Stimulated activated CD8-positive, alpha-beta memory T cell treated with anti-CD3 and anti-CD28 coated beads, Interleukin-4, amount 100 ng/mL, for 1 hour (primary cell): ENCODE results near the gene AEBP1.

Experiments used
- DNase-seq, 2 donors: peaks; one replicate each; pipeline ENCODE4 v3.0.0-alpha.2; 2020; ENCODE audit warnings: low read depth in 2 of 2, low spot score in 1 of 2

Gene AEBP1

DNA sequence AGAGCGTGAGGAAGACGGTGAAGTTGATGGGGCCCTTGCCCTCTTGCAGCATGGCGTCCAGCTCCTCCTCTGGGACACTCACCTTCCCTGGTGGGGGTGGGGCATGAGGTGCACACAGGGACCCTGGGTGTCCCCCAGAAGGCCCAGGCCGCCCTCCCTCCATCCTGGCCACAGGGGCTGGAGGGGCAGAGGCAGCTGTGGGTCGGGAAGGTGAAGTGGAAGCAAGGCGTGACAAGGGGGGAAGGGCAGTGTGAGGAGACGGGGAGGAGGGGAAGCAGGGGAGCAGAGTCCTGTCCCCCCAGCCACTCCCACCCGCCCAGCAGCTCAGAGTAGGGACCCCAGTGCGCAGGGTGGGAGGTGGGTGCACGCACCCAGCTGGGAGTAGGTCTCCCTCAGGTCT, 36.2 kb downstream of the AEBP1 start:
- no peak for DNase-seq

DNA sequence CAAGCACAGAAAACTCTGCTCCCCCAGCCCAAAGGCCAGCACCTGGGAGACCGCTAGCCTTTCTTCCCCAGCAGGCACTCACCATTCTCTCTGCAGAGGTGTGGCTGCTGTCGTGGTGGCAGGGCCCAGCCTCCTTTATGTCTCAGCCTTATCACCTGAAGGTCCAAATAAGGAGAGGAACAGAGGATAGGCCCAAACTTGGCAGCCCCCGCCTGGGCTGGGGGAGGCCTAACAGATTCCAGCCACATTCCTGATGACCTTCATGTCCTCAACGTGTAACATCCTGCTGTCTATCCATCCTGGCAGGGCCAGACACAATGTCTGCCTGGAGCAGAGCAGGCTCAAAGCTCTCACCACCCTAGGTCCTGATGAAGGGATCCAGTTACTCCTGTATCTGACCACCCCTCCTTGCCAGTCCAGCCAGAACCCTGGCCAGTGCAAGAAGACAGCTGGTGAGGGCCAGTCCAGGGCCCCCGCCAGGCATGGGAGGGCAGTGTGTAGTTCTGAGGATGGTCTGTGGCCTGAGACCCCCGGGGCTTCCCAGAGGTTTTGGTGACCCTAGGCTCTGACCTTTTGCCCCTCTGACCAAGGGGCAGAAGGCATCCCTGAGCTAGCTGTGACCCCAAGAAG, 37.2 kb downstream of the AEBP1 start, which contains the start of gene MYL7:
Gene MYL7, minus strand, starts transcription at position 112 of the 630 bp plus-strand sequence. Its CDS starts 27 bp downstream, at position 85.
- no peak for DNase-seq

DNA sequence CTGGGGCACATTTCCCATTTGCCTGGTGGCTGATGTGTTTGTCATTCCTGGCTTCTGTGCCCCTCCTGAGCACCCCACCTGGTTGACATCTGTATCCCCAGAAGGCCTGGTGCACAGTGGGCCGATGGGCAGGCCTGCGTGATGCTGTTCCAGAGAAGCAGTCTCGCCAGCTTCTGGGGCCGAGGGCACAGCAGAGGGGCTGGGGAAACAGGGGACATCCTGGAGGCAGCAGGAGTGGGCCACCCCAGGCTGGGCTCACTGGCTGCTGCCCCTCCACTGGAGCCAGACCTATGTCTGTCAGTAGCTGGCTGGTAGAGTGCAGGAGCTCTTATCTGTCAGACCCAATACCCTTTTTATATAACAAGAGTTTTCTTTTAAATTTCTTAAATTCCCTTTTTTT, 37.9 kb downstream of the AEBP1 start:
- DNase-seq = no peak

DNA sequence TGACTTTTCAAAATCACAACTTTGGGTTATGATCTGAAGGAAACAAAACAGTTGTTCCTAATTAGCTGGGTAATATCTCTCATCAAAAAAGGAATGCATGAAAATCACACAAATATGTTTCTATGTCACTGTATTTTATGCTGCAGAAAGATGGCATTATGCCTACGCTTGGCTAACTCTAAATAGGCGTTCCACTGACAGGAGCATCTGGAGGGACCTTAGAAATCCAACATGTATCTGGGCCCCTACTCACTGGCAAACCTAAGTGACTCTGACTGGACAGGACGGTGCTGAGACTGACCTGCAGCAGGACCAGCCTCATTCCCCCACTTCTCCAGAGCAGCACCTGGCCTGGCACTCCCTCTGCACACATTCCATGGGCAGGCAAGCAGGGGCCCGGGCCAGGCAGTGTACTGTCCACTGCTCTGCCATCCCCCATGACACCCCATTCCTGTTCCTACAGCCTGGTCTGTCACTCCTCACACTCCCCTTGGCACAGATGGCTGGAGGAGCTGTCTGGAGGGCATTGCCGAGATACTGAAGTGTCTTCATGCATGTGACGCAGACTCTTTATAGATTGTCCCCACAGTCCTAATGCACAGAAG, 39.6 kb downstream of the AEBP1 start:
- DNase-seq = no peak

DNA sequence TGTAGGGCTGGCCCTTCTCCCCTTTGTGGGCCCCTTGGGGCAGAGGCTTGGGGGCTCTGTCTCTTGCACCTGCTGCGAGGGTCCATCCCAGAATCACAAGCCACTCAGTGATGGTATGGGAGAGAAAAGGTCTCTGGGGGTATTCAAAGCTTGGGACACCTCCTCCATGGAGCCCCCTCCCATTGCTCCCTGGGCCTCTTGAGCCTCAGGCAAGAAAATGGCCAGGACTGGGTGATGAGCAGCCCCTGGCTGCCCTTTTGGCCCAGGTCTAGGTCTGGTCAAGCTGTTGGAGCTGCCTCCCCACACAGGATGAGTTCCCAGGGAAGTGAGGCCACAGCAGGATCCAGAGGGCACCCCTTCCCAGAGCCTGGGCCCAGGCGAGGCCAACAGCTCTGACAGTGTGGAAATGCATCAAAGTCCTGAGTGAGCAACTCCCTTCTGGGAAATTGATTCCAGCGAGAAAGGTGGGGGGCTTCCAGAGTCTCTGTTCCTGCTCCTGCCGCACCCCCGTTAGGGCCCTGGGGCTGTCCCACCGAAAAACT, 40.4 kb downstream of the AEBP1 start:
- no peak for DNase-seq

DNA sequence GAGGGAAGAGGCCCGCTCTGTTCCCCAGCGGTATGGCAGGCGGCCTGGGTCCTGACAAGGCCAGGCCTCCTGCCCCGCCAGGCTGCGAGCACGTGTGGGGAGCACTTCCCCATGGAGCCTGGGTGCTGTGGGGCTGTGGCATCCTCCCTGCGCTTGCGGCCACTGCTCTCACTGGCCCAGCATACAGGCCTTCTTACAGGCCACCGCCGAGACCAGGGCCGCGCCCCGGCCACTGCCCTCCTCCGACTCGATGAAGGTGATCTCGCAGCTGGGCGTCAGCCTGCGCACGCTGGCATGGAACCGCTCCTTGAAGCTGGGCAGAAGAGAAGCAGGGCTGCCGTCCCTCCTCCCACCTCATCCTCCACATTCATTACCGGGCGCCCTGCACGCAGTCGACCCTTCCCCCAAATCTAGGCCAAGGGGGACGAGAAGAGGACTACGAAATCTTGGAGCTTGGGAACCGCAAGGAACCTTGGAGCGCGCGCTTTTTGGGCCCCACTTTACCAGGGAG, 40.9 kb downstream of the AEBP1 start:
- DNase-seq = no peak

DNA sequence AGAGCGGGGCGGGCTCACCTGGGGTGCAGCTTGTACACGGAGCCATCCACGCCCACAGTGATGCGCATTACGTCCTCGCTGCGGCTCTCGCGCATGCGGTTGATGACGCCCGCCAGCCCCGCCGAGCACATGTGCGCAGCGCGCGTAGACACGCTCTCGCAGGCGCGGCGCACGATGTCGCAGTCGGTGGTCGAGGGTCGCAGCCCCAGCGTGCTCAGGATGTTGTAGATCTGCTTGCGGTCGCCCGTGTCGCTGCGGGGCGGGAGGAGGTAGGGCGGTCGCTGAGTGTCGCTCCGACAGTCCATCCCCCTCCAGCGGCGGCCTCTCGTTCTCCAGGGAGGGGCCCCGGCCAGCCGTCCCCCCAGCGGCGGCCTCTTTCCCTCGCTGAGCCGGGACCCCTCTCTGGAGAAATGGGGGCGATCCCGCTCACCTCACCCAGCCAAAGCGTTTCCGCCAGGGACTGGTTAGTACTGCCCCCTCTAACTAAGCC, 41.4 kb downstream of the AEBP1 start:
- DNase-seq = peak in 1 of 2 donors; percentile 9

DNA sequence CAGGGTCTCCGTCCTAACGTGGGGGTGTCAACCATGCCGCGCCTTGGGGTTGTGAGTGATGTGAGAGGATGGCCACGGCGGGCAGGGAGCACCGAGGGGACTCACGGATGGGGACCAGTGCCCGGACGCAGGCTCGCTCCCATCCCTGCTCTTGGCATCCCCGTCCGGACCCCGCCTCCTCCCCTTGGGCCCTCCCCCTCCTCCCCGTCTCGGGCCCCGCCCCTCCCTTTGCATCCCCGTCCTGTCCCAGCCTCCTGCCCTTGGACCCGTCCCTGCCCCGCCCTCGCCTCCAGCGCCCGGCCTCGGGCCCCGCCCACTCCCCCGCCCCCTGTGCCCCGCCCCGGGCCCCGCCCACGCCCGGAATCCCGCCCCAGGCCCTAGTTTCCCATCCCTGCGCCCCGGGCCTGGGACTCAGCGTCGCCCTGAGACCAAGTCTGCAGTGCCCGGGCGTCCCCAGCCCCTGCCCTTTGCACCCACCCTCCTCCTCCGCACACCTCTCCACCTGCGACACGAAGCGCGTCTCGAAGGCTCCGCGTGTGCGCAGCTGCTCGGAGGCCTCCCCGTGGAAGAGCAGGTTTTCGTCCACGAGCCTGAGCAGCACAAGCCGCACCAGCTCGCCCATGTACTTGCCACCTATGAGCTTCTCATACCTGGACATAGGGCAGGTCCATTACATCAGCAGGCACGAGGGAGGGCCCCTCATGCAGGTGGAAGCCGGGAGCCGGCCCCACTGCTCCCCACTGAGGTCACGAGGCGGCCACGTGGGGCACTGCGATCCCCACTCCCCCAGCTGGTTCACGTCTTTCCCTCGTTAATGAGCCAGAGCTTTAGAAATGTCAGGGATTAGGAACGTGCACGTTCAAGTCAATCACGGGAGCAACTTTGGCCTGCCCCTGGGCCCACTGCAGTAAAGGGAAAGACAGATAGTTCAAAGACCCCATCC, 42.1 kb downstream of the AEBP1 start:
- DNase-seq = peak; percentile 20 to 29

DNA sequence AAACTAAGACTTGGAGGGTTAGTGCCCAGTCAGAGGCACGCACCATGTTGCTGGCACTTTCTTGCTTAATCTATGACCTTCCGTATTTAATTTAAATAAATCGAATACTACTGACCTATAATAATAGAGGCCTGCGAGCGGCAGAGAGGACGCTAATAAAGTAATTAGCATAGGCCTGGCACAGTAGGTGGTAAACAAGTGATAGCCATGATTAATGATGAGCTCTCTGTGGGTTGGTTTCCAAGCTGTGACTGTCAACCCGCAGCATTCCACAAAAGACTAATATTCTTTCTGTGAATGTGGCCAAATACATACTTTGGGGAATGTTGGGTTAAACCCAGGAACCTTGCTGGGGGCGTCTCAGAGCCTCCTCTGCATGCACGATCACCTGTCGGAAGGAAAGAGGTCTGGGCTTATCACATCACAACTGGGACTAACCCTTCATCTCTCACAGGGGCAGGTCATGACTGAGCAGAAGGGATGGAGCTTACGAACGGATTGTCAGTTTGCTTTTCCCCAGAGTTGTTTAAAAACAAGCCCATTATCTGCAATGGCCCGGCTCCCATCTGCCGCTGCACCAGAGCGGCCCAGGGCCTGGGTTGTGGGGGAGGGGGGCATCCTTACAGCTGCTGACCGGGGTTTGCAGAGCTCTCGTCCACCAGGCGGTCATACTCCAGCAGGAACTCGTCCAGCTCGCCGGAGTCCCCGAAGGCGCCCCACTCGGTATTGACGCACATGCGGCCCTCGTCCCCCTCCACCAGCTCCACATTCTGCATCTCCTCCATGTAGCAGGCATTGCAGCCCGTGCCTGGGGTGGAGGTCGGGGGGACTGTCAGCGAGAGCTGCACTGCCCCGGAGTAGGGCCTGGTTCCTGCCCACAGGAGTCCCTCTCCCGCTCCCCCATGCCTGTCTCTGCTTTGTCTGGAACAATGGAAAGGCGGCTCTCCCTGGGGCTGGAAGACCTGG, 43.2 kb downstream of the AEBP1 start:
- no peak for DNase-seq

DNA sequence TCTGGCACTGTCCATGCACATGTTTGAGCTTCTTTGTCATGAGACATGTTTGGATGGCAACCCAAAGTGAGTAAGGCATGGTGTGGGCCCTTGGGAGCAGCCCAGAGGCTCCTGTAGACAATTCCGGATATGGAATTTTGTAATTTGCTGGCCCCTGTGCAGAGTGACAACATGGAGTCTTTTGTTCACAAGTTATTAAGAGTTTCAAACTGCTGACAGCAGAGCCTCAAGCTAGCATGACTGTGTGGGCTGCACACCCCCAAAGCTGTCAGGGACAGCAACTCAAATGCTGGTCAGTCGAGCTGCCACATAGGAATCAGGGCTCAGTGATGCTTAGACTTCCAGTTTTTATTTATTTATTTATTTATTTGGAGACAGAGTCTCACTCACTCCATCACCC, 44.0 kb downstream of the AEBP1 start:
- DNase-seq = no peak

DNA sequence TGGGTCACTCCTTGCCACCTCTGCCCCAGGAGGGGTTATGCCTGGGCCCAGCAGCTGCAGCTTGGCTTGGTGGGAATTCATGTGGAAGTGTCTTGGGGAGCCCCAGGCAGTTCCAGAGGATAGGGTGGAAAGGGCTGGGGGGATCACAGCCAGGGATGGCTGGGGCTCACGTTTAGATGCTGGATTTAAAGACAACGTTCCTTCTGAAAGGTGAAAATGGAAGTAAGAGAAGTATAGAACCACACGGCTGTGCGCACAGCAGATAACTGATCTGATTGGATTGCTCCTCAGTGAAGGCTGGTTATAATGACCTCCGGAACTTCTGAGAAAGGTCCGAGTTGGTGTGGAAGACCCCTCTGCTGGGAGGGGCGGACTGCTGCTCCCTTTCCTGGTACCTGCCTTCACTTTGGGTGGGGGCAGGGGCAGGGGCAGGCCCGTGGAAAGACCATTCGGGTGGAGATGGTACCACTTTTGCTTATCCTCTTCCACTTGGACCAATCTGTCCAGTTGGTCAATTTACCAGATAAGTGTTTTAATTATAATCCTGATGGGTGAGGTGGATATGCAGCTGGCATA, 44.9 kb downstream of the AEBP1 start:
- no peak for DNase-seq

DNA sequence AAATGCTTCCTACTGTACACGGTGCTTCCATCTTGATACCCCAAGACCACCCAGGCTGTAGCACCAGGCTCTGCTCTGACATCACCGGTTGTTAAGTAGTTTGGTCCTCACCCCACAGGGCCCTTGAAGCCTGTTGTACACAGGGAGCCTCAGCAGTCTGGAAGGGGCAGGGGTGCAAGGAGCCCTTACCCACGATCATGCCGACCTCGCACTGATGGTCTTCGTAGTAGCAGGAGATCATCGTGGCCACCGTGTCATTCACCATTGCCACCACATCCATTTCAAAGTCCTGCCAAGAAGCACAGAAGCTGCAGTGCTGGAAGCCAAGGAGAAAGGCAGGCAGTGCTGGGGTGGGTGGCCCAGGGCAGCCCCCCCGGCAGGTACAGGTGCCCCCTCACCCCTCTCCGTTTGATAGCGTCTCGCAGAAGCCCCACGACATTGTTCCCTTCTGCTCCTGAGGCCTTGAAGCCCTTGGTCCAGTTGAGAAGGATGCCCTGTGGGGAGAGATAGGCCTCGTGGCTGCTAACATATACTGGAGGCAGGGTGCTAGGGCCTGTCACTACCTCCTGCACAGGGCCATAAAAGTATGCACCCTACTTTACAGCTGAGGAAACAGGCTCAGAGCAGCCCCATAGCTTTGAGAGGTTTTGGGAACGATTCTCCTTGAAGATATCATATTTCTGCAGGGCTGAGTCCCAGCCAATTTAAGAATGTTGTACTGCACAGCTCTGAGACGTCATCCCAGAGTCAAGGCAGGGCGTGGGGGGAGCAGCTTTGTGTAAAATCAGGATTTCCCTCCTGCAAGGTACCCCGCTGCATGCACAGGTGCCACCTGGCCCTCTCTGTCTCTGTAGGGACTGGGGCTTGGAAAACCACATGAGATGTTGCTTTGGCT, 45.7 kb downstream of the AEBP1 start:
- no peak for DNase-seq

DNA sequence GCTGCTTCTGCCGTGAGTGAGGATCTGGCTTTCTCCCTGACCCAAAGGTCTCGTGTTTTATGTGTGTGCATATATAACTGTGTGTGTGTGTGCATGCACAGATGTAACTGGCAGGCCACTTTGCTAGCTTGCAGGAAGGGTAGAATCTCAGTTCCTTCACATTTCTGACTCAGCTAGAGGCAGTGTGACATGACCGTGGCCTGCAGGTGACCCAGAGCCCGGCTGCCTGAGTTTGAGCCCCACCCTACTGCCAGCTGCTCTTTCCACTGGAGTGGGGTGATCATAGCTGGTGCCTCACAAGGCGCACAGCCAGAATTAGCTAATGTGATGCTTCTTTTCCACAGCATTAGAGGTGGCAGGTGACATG, 46.3 kb downstream of the AEBP1 start:
- DNase-seq = no peak

DNA sequence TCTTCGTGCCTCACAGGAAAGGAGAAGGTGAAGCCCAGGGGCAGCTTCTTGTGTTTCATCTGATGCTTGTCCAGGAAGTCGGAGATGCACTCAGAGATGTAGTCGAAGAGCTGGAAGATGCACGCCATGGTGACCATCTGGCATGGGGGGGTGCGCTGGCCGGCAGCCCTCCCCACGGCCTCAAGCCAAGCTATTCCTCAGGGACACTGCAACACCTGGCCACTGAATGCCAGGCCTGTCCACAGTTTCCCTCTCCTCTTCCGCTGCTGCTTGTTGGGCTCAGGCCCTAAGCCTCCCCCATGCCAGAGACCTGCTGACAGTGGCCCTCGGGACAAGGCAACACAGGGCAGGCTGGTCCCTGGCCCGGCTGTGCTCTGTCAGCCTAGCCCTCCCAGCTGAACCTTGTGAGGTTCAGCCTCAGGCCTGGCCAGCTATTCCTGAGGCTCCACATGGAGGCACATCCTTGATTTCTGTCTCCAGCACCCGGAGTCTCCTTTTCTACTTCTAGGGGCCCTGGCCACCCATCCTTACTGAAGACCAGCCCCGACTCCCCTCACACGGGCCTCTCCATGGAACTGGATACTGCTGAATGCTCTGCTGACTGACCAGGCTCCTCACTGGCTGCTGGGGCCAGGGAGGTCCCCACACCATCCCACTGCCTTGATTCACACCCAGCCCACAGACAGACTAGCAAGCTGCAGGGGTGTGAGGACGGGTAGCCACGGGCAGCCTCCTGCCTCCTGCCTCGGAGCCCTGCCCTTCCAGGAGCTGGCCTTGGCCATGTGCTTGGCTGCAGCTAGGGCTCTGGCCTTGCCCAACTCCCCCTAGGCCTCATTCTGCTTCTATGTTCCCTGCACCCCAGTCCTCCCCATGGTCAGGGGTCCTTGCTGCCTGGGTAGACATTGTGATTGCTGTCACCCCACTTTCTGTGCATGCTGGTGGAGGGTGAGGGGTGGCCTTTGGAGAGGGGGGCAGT, 47.1 kb downstream of the AEBP1 start:
- no peak for DNase-seq

DNA sequence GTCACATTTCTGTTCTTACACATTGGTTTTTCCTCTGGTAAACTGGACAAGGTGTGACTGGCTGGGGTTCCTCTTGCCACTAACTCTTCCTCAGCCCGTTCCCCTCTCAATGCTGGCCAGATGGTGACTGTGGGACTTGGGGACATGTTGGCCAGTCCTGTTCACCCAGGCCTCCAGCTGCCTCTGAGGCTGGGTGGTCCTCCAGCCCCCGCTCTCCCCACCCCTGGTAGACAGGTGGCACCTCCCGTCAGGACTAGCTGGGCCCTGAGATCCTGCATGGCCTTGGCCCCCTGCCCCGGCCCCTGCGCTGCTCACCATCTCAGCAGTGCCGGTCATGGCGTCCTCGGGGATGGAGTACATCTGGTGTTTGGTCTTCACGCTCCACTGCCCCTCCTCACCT, 47.8 kb downstream of the AEBP1 start:
- no peak for DNase-seq

DNA sequence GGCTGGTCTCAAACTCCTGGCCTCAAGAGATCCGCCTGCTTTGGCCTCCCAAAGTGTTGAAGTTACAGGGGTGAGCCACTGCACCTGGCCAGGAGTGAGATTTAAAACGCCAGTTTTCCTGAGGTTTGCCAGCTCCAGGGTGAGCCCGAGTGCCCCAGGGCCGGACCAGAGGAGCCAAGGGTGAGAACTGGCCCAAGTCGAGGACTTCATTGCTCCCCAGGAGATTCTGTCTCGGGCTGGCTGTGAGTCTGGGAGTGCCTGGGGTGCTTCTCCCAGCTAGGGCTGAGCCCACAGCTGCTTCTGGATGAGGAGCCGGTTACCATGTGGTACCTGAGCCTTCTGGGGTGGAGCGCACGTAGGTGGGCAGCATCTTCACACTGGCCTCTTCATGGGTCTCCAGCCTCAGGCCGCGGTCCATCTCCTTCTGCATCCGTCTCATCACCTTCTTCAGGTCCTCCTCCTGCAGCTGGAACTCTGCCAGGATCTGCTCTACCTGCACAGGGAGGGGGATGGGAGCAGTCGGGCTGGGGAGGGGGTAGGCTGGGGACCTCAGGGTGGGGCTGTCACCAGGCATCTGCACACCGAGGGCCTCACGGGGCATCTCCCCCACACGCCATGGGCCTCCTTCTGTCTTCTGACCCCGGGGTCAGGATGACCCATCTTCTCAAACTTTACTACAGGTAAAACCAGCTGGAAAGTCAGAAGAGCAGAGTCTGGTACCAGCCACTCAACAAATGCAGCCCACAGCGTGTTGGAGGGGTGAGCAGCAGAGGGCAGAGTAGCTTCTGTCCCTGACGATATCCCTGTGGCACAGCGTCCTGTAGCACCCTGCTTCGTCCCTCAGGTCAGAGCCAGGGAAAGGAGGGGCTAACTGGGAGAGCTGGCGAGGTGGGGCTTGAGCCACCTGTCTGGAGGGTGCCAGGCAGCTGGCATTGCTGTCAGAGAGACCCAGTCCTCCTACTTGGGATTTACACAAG, 49.1 kb downstream of the AEBP1 start:
- no peak for DNase-seq

DNA sequence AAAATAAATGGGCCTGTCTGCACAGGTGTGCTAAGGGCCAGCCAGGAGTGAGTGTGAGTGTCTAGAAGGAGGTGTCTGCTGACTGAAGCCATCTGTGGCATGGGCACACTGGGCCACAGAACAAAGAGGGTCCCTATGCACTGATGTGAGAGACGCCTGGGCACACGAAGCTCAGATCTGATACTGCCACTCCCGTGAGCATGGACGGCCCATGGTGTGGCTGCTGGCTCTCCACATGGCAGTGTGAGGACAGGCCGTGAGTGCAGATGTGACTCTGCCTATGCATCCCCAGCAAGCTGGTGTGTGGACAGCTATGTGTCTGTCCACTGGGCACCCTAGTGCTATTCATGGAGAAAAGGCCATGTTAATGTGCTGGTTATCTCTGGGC, 49.8 kb downstream of the AEBP1 start:
- no peak for DNase-seq
